Endothelial cell of umbilical vein (primary cell): ENCODE data around the gene PTPRZ1. TPM values are rescaled to one million over a fixed set of nuclear protein-coding genes. Genes with fewer than 3 reads are reported as not detected.

ENCODE experiments used
- BruUV-seq: library from RNA; stranded (reverse); fragments of 400-500 nt; replicated peaks from 2 replicates; lab custom pipeline; 2021; lab: Mats Ljungman, UMichigan
- CTCF ChIA-PET: fragments of 300-600, 350-600 bp; sonication (Branson Sonifier 250); formaldehyde crosslinking; loops from one replicate; lab custom pipeline; 2021; ENCODE audit warnings: antibody characterized with exemption, inconsistent platforms; lab: Charles Lee
- POLR2A ChIA-PET: fragments of 300-600, 350-600 bp; sonication (Branson Sonifier 250); formaldehyde crosslinking; loops from one replicate; lab custom pipeline; 2021; ENCODE audit warnings: antibody characterized with exemption, inconsistent platforms; lab: Charles Lee
- DNase-seq: peaks from one replicate; pipeline ENCODE4 v3.0.0-alpha.2; 2011; ENCODE audit warnings: low read depth, low spot score
- FAIRE-seq: peaks from 2 replicates; lab custom pipeline; 2011; peaks lifted over from hg19 to GRCh38; lab: Jason Lieb, UNC
- H2AFZ ChIP-seq: 2 replicates; pipeline ENCODE4 v1.6.0; 2012; ENCODE audit warnings: low read depth, low read length, control low read depth, inconsistent platforms
- H3K27ac ChIP-seq: 2 replicates; pipeline ENCODE4 v1.5.1; 2011; ENCODE audit warnings: low read depth, mild to moderate bottlenecking, control low read depth, low read length, moderate library complexity; ENCODE audit not compliant: insufficient read depth
- H3K27me3 ChIP-seq, 2 experiments: 2 replicates each; pipeline versions ENCODE4 v1.6.0 to v1.6.1; 2011; ENCODE audit warnings: low read length in 2 of 2, mixed read lengths in 1 of 2; ENCODE audit not compliant: control insufficient read depth in 2 of 2, insufficient read depth in 2 of 2
- H3K36me3 ChIP-seq, 2 experiments: 2 replicates in 1 of 2; 3 replicates in 1 of 2; pipeline ENCODE4 v1.5.1; 2011; ENCODE audit warnings: low read length in 2 of 2, mild to moderate bottlenecking in 1 of 2, moderate library complexity in 1 of 2; ENCODE audit not compliant: control insufficient read depth in 2 of 2, insufficient read depth in 2 of 2; ENCODE audit errors: extremely low read depth in 1 of 2
- H3K4me1 ChIP-seq: 3 replicates; pipeline ENCODE4 v1.5.1; 2011; ENCODE audit warnings: mild to moderate bottlenecking, low read length; ENCODE audit not compliant: control insufficient read depth, insufficient read depth; ENCODE audit errors: extremely low read depth
- H3K4me2 ChIP-seq: 2 replicates; pipeline ENCODE4 v1.6.1; 2011; ENCODE audit warnings: low read length, control low read depth, mixed read lengths; ENCODE audit not compliant: insufficient read depth
- H3K4me3 ChIP-seq, 3 experiments: fragments of 200-600 bp in 1 of 3; sonication (generic), shearing (Covaris generic) in 1 of 3; replicated peaks in 1 of 3; 2 replicates each; pipeline ENCODE4 v1.5.1; 2011 to 2016; ENCODE audit warnings: control low read depth in 3 of 3, low read length in 3 of 3, mild to moderate bottlenecking in 2 of 3, inconsistent platforms in 1 of 3, low read depth in 1 of 3, moderate library complexity in 1 of 3; ENCODE audit not compliant: insufficient read depth in 1 of 3
- H3K79me2 ChIP-seq: 2 replicates; pipeline ENCODE4 v1.6.0; 2012; ENCODE audit warnings: low read length, inconsistent platforms; ENCODE audit not compliant: control insufficient read depth, insufficient read depth
- H3K9ac ChIP-seq: replicated peaks from 2 replicates; pipeline ENCODE3; 2011; ENCODE audit warnings: low read length, control low read depth; ENCODE audit not compliant: insufficient read depth; ENCODE audit errors: extremely low read depth
- H3K9me1 ChIP-seq: replicated peaks from 3 replicates; pipeline ENCODE4 v1.6.0; 2011; ENCODE audit warnings: mild to moderate bottlenecking, low read length; ENCODE audit not compliant: control insufficient read depth, insufficient read depth; ENCODE audit errors: extremely low read depth
- H3K9me3 ChIP-seq: replicated peaks from 2 replicates; pipeline ENCODE4 v1.5.1; 2012; ENCODE audit warnings: low read length, inconsistent platforms; ENCODE audit not compliant: control insufficient read depth, insufficient read depth
- H4K20me1 ChIP-seq: replicated peaks from 2 replicates; pipeline ENCODE3; 2011; ENCODE audit warnings: mild to moderate bottlenecking, low read length; ENCODE audit not compliant: control insufficient read depth, insufficient read depth; ENCODE audit errors: extremely low read depth
- CTCF ChIP-seq, 2 donors: IDR thresholded peaks; 1 replicate in 1 of 2; 2 replicates in 1 of 2; pipeline ENCODE4 v1.5.1; 2011; ENCODE audit warnings: low read length in 2 of 2, mild to moderate bottlenecking in 2 of 2, moderate library complexity in 2 of 2, control low read depth in 1 of 2, inconsistent platforms in 1 of 2, low read depth in 1 of 2; ENCODE audit not compliant: insufficient read depth in 1 of 2; ENCODE audit errors: extremely low read depth in 1 of 2
- EZH2 ChIP-seq: IDR thresholded peaks from 2 replicates; pipeline ENCODE4 v1.6.1; 2012; ENCODE audit warnings: borderline replicate concordance, low read depth, mild to moderate bottlenecking, moderate library complexity, low read length, inconsistent platforms; ENCODE audit not compliant: severe bottlenecking
- FOS ChIP-seq: IDR thresholded peaks from 2 replicates; pipeline ENCODE4 v1.6.1; 2011; ENCODE audit warnings: mild to moderate bottlenecking, low read length, moderate library complexity, borderline replicate concordance; ENCODE audit not compliant: insufficient read depth
- GATA2 ChIP-seq: IDR thresholded peaks from 2 replicates; pipeline ENCODE4 v1.7.0; 2011; ENCODE audit warnings: low read depth, mild to moderate bottlenecking, moderate library complexity, mixed read lengths, low read length; ENCODE audit not compliant: insufficient read length, insufficient read depth
- JUN ChIP-seq: IDR thresholded peaks from 2 replicates; pipeline ENCODE4 v1.6.1; 2011; ENCODE audit warnings: borderline replicate concordance, low read depth; ENCODE audit not compliant: insufficient read length, insufficient read depth
- MYC ChIP-seq: IDR thresholded peaks from one replicate; pipeline ENCODE4 v1.6.1; 2011; ENCODE audit warnings: mild to moderate bottlenecking, low read depth, low read length
- POLR2A ChIP-seq: IDR thresholded peaks from 2 replicates; pipeline ENCODE4 v1.6.1; 2012; ENCODE audit warnings: low read depth, mild to moderate bottlenecking, control low read depth, low read length
- POLR2AphosphoS5 ChIP-seq: IDR thresholded peaks from 2 replicates; pipeline ENCODE4 v1.6.1; 2012; ENCODE audit warnings: low read depth, mild to moderate bottlenecking, control low read depth, low read length, moderate library complexity; ENCODE audit not compliant: insufficient read depth
- dilution Hi-C: fragments of 300-500 bp; cut with MboI; formaldehyde crosslinking; loops from one replicate; pipeline ENCODE4 v1.15.0; 2019; ENCODE audit warnings: low sequenced_read_pairs; ENCODE audit not compliant: extremely low pct_ligation_motif_present
- intact Hi-C: fragments of 100-400 bp; cut with micrococcal nuclease; formaldehyde crosslinking; loops from one replicate; pipeline ENCODE4 v1.10.0; 2022
- polyA plus RNA-seq, 4 experiments: library from polyadenylated mRNA; depleted of rRNA in 3 of 4; stranded (reverse) in 3 of 4; unstranded in 1 of 4; fragments of >200 nt; gene quantifications; 2 replicates each; pipeline versions ENCODE4 v1.2.1 to v1.2.3, GENCODE V29; 2011 to 2012; ENCODE audit warnings: missing spikeins in 1 of 4
- total RNA-seq: library from RNA; stranded (reverse); gene quantifications from 2 replicates; pipeline ENCODE4 v1.2.3, GENCODE V29; 2021
- TF ChIP-seq, protein P1 (sequence below): IDR thresholded peaks from 2 replicates; pipeline ENCODE4 v1.6.1; 2011; ENCODE audit not compliant: insufficient read depth, insufficient read length

The PTPRZ1 gene
- total and polyA plus RNA-seq, 2 donors (not counting 3 experiments of a cell fraction or from before 2014, with no cell fraction given), result 0.07 TPM; not detected in 1

DNA sequence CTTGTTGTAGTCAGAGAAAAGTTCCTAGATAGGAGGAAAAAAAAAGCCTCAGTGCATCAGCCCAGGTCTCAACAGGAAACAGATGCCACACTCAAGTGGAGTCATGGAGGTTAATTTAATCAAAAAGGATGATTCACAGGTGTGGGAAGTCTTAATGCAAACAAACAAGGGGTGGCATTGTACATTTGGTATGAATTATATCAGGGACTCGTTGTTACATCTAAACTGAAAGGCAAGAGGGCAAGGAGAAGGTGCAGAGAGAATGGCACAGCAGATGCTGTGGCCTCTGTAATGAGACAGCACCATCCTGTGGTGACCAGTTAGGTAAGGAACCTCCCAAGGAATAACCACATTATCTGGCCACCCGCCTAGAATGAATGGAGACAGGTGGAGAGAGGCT is 133.7 kb downstream of the PTPRZ1 start:
- no peaks in the 10 kb centered on the region for H3K79me2 ChIP-seq
- intact Hi-C loops, result no loop called here
- no peak overlapping the region for H3K9ac ChIP-seq
- no peak overlapping the region for H2AFZ ChIP-seq
- no peak overlapping the region for H3K4me2 ChIP-seq
- no peak overlapping the region for H3K27ac ChIP-seq
- BruUV-seq, result no TSS peak
- H3K27me3 ChIP-seq, result no peaks in the 10 kb centered on the region
- DNase-seq (no peak), FAIRE-seq (no peak)
- H3K36me3 ChIP-seq, result no peaks in the 10 kb centered on the region
- H3K9me3 ChIP-seq, result no peaks in the 10 kb centered on the region
- H3K4me3 ChIP-seq, result no peak overlapping the region
- dilution Hi-C loops, result no loop called here
- no peaks in the 10 kb centered on the region for H3K4me1 ChIP-seq
- ChIA-PET CTCF (interaction anchor here (1.9 kb wide), 1 partner anchor 12 kb away, joined by 7 read pairs; no protein-coding TSS in a partner anchor), POLR2A (no interaction called here)
- TF ChIP-seq FOS, result peak; percentile 21
- TF ChIP-seq JUN, result no peak
- no peaks in the 10 kb centered on the region for H3K9me1 ChIP-seq
- H4K20me1 ChIP-seq, result no peaks in the 10 kb centered on the region

DNA sequence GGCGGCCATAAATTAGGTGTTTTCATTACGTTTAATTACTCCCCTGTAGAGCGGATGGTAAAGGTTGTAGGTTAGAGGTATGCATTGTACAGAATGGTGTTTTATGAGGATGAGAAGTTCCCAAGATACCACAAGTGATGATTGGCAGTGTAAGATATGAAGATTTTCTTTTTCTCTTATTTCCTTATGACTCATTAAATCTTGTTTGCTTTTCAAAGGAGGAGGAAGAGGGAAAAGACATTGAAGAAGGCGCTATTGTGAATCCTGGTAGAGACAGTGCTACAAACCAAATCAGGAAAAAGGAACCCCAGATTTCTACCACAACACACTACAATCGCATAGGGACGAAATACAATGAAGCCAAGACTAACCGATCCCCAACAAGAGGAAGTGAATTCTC is 137.2 kb downstream of the PTPRZ1 start:
- dilution Hi-C loops, result no loop called here

More for the DNA sequence above, 137.2 kb downstream of the PTPRZ1 start:
- no TSS peak for BruUV-seq
- Histone ChIP-seq H3K9me1 (no peaks in the 10 kb centered on the region), H3K4me3 (no peak overlapping the region), H2AFZ (no peak overlapping the region), H3K27ac (no peak overlapping the region), H3K4me2 (no peak overlapping the region), H3K27me3 (no peaks in the 10 kb centered on the region), H3K36me3 (no peaks in the 10 kb centered on the region), H3K79me2 (no peaks in the 10 kb centered on the region), H4K20me1 (no peaks in the 10 kb centered on the region), H3K4me1 (no peaks in the 10 kb centered on the region), H3K9ac (no peak overlapping the region), H3K9me3 (no peaks in the 10 kb centered on the region)
- ChIA-PET POLR2A (no interaction called here), CTCF (interaction anchor here (1.8 kb wide), 1 partner anchor 15 kb away, joined by 7 read pairs; no protein-coding TSS in a partner anchor)
- FAIRE-seq (no peak), DNase-seq (no peak)
- TF ChIP-seq POLR2A, result no peak
- TF ChIP-seq, protein P1, sequence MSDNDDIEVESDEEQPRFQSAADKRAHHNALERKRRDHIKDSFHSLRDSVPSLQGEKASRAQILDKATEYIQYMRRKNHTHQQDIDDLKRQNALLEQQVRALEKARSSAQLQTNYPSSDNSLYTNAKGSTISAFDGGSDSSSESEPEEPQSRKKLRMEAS, result no peak
- no peak for TF ChIP-seq POLR2AphosphoS5
- no peak for TF ChIP-seq GATA2
- TF ChIP-seq MYC, result no peak
- TF ChIP-seq JUN, result no peak
- TF ChIP-seq EZH2, result no peak
- no peak for TF ChIP-seq FOS
- TF ChIP-seq CTCF (IDR thresholded peaks at IDR 0.05; ENCODE audit: extremely low read depth in 1 of 2, insufficient read depth in 1 of 2, low read depth in 1 of 2, low read length in 2 of 2), result no peak
- intact Hi-C loops, result loop anchor here (10.0 kb wide), 1 partner anchor 1145 kb away; no protein-coding TSS in a partner anchor
